Putamen (tissue), 1 donor: ENCODE results near the gene GRM1.
"Not testable (repeated sequence)": the region's sequence is repeated elsewhere in the genome, so short reads cannot be mapped to it uniquely, and the experiment has no call there.

ENCODE experiments used
- DNase-seq: peaks from one replicate; pipeline ENCODE4 v3.0.0-alpha.2; 2016; ENCODE audit warnings: low spot score

Gene GRM1

DNA sequence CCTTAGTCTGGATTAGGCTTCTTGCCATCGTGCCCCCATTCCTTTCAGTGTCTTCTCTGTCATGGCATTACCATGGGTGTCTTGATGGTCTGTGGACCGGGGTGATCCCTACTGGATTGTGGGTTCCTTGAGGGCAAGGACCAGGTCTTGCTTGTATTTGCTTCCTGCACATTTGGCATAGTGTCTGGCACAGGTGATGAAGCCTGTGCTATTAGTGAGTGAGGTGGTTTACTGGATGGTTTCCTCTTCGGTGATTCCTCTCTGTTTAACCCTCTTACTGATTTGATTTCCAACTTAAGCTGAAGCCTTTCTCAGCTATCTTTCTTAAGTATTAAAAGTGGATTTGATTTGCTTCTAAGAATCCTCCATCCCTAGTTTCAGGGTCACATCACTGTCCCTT is 162.3 kb downstream of the GRM1 start:
- no peak for DNase-seq

DNA sequence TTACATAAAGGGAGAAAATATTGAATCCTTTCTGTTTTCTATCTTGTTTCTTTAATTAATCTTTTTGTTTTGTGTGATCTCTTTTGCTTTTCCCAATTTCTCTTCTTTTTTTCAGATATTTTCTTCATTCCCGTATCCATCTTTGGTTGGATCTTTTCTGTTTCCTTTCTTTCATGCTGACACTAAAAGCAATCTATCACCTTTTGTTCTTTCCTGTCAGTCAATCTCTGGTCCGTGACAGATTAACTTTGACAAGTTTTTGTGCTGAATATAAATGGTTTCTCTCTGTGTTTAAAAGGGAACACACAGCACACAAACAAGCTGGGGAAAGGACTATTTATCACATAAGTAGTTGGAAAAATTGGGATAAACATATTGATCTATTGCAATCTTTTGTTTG is 162.8 kb downstream of the GRM1 start:
- no peak for DNase-seq

DNA sequence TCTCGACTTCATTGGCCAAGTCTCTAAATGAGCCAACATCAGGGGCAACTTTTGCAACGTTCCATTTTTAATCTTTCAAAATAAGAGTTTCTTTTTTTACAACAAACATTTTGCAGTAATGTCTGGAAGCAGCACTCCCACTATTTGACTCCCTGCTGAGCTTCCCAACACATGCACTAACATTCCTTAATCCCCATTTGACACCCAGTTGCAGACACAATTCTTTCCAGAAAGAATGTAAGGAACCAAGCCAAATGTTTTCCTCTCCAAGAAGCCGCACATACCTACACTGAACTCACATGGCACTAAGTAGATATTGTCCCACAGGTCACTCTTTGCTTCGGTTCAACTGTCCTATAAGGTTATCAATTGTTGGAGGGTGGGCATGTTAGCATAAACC is 165.6 kb downstream of the GRM1 start:
- DNase-seq = no peak

DNA sequence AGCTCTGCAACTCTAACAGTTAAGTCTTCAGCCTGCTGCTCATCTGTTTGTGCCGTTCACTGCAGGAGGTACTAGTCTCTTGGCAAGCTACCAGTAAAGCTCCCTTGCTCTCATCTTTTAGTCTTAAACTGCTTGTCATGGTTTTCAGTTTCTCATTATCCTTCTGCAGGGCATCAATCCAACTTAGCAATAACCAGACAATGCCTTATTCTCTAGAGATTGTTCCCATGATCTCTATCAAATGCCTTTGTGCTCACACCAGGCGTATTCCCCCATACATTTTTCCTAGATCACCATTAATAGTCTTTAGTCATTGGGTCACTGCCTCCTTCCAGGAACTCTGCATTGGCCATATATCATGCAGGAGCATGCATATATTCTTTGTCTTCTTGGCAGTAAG is 171.3 kb downstream of the GRM1 start:
- DNase-seq = no peak

DNA sequence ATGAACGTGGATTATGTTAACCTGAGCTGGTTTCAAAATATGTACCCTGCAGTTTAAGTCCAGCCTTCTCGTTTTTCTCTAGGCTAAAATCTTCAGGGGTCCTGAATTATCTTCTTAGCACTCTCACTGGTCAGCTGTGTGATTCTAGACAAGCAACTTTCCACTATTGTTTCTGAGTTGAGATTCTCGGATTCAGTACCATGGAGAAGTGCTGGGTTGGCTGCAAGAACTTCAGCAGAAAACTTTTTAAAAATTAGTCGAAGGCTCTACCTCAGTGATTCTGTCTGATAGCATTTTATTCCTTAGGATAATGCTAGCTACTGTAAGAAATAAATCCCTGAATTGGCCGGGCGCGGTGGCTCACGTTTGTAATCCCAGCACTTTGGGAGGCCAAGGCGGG is 173.7 kb downstream of the GRM1 start:
- DNase-seq = no peak

DNA sequence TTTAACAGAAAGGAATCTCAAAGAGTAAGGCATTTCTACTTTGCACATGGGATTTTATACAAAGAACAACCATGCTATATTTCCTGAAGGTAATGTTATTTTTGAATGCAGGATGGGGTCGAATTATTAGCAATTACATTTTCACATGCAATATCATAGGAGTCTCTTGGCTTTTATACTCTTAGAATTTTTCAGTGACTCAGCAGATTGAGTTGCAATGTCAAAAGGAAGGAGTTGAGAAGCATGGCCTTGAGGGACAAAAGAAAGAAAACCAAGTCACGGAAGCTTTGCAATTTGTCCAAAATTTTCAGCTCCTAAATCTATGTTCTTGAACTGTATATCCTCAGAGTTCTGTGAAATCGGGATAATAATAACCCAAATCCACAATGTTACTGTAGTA is 181.1 kb downstream of the GRM1 start:
- no peak for DNase-seq

DNA sequence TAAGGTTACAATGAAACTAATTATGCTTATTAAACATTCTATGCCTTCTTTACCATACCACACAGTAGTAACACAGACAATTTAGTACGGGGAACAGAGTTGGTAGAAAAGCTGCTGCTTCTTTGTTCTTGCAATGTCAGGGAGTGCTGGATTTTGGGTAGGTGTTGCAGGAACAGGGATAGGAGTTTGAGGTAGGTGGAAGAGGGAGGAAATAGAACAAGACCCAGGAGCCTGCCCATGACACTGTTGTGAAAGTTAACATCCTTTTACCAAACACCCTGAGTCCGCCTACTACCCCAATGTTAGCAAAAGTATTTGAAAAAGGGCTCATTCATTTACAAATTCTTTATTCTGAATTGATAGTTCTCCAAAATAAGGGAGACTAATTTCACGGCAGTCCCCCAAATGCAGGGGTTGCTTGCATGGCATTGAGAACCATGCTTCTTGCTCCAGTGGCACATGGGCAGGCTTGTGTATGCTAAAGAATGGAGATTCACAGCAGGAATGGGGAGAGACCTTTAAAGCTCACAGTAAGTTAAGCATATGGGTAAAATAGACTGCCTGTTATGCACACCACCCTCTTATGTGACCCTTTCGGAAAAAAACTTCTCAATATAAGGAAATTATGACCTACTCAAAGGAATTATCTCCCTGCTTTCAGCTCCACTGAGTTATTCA is 181.7 kb downstream of the GRM1 start:
- DNase-seq = peak; percentile 58

DNA sequence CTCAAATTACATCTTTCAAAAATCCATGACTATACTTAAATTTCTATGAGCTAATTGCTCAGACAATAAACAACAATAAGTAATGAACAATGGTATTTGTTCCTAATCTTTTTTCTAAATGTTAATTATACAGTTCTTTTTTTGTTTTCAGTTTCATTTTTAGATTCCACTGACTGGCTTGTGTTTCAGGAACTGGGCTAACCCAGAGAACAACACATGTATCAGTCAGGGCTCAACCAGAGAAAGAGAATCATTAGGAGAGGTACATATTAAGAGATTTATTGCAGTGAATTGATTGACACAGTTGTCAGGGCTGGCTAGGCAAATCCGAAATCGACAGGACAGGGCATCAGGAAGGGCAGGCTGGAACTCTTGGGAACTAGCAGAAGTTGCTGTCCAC is 182.8 kb downstream of the GRM1 start:
- no peak for DNase-seq

DNA sequence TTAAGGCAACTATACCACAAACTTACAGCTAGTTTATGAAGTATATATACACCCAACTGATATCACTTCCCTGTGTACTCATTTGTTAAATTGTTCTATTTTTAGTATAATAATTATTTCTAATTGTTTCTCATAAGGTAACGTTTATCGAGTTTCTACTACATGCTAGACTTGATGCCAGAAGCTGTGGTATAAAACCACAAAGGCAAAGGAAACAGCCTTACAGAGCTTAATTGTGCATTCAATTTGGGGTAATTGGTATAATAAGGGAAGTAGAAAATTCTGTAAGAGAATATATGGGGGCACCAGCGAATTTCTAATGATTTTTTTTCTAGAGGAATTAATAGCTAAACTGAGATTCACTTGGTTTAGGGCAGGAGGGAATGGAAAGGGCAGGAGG is 183.9 kb downstream of the GRM1 start:
- DNase-seq = no peak

DNA sequence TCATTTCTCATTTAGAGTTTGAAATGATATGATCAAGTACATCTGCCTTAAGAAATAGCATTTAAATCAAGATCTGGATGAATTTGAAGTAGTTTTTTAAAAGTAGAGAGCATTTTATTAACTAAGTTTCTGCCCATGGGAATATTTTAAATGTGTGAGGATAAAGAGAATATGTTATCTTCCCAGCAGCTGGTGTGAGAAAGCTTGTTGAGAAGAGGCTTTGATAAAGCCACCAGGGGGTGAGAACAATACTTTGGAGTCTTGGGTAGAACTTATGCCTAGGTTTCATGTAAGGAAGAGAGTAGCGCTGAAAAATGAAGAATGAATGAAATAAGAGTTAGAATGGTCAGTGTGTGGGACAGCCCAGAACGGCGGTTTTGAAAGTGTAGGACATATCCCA is 190.2 kb downstream of the GRM1 start:
- DNase-seq = no peak

DNA sequence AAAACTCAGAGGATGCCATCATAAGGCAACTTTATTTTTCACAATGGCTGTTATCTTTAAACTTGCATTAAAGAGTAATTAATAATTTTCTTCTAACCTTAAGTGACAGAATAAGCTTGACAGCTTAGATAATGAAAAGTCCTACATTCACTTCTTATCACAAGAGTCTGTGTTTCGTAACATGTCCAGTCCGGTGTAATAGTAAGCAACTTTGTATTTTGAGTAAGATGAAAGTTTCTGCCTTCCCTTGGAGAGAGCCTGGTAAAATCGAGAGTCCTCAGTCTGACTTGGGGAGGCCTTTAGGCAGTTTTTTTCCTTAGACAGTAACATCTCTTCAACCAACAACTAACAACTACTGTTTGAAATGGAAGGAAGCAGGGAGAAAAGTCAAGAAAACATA is 195.6 kb downstream of the GRM1 start:
- DNase-seq = no peak

DNA sequence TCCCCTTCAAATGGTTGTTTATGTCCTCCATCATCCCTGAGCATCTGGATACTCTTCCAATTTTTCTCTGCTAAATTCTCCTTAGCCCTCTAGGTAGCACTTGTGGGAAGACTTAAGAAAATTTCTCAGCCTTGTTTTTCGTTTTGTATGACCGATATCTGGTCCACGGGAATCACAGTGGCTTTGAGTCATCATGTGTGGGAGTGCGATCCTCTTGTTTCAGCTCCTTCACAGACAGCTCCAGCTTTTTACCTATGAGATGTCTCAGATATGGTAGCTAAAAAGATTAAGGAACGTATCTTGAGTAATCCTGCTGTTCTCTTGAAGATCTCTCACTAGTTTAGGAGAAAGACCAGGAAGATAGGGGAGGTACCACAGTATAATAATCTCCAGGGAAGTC is 196.1 kb downstream of the GRM1 start:
- DNase-seq = no peak

DNA sequence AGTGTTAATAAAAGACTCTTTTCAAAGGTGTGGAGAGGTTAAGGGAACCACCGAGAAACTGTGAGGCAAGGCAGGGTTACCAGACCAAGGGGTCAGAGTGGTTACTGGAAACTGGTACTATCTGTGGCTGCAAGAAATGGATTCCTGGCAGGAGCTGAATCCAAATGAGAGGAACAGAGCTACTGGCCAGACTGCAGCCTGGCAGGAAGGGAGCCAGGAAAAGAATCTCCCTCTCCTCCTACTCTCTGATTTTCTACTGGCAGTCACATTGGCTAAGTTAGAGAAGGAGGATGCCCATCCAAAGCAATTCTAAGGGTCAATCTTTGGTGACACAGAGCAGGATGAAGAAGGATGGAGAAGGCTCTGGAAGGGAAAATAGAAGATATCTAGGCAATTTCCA is 211.5 kb downstream of the GRM1 start:
- DNase-seq = no peak

DNA sequence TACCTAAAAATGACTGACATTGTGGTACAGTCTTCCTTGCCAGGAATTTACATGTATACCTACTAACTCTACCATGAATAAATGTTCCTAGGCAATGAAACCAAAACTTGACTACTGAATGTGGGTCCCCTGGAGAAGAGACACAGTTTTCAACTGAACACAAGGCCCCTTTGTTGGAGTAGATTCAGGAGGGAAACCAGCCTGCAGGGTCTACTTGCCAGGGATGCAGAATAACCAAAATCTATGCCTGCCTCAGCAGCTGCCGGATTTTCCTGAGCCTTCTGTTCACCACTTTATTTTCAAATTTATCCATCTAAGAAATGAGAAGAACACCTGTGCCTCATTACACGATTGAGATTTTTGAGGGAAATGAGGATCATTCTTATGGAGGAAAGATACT is 211.9 kb downstream of the GRM1 start:
- no peak for DNase-seq

DNA sequence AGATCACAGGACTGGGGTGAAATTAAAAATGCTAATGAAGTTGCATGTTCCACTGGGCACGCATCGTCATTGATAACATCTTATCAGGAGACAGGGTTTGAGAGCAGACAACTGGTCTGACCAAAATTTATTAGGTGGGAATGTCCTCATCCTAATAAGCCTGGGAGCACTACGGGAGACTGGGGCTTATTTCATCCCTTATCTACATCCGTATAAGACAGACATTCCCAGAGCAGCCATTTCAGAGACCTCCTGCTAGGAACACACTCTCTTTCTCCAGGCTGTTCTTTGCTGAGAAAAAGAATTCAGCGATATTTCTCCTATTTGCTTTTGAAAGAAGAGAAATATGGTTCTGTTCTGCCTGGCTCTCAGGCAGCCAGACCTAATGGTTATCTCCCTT is 214.8 kb downstream of the GRM1 start:
- DNase-seq = not testable (repeated sequence)

DNA sequence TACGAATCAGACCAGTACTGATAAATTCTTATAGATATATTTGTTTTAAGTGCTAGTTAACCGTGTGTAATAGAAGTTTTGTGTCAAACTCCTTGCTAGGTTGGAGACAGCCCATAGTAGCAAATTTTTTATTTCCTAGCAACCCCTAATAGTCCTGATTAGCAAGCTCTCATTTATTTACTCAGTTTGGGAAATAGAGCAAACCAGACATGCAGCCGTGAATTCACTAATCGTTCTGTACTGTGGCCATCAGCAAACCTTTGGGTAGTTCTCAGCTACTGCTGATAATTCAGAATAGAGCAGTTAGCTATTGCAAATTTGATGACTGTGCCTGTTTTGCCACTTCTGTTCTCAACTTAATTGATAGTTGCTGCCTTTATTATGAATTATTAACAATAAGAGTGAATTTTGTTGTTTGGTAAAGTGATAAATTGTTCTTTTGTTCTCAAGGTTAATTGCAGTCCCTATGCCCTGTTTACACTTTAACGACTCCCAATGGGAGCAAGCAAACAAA is 215.8 kb downstream of the GRM1 start:
- no peak for DNase-seq

DNA sequence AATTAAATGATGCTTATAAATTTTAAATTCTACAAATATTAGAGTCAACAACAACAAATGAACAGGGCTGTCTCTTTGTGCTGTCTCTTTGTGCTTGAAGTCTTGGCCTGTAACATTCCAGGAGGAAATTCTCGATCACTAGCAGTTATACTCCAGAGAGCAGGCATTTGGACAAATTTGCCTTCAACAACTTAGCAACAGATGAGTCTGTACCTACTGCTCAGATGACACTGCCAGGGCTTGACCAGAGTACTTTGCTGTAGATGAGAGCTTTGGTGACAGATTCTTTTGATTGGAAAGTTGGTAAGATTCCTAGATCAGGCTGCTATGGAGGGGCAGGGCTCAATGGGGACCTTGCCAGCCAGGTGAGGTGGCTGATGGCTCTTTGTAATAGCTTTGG is 217.2 kb downstream of the GRM1 start:
- no peak for DNase-seq

DNA sequence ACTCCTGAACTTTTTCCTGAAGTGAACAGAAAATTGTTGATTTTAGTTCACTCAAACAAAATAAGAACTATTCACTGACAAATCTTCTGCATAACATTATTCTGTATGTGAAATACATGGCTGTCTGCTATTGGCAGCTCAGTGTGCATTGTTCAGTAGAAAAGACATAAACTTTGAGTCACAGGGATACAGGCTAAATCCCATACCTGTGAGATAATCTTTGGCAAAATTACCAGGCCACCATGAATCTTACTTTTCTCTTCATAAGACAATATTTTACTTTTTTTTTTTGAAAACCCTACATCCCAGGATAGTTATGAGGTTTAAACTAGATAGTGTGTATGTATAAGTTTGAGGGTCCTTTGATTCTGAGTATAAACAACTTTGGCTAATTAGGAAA is 224.8 kb downstream of the GRM1 start:
- no peak for DNase-seq

DNA sequence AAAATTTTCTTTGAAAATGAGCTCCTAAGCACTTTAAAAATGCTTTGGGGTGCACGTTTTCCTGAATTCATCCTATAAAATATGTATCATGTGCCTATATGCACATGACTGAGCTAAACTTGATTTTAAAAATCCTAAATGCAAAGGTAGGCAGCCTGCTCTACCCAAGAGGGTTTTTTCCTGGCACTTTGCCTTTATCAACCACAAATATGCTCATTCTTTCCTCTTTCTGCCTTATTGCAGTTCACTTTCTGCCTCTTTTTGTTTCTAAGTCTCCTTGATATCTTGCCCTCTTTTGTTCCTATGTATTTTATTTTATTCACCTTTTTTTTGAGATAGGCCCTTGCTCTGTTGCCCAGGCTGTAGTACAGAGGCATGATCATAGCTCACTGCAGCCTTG is 229.3 kb downstream of the GRM1 start:
- no peak for DNase-seq

DNA sequence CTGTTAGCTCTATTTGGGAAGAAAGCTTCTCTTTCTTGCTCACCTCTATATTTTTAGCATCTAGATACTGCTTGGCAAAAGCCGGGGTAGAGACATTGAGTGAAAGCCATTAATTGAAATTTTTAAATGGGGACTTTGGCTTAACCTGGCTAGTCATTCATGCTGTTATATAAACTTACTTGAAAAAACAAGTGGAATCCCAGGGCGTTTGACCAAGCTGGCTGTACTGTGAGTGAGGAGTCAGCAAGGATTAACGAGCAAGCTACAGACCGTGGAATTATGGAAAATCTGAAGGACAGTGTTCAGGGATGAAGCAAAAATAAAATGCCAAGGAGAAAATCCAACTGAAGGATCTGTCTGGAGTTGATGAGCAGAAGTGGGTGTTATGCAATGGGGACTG is 232.0 kb downstream of the GRM1 start:
- DNase-seq = no peak

DNA sequence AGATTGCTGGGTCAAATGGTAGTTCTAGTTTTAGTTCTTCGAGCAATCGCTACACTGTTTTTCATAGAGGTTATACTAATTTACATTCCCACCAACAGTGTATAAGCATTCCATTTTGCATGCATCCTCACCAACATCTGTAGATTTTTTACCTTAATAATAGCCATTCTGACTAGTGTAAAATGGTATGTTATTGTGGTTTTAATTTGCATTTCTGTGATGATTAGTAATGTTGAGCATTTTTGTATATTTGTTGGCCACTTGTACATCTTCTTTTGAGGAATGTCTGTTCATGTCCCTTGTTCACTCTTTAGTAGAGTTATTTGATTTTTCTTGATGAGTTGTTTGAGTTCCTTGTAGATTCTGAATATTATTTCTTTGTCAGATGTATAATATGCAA is 236.2 kb downstream of the GRM1 start:
- no peak for DNase-seq

DNA sequence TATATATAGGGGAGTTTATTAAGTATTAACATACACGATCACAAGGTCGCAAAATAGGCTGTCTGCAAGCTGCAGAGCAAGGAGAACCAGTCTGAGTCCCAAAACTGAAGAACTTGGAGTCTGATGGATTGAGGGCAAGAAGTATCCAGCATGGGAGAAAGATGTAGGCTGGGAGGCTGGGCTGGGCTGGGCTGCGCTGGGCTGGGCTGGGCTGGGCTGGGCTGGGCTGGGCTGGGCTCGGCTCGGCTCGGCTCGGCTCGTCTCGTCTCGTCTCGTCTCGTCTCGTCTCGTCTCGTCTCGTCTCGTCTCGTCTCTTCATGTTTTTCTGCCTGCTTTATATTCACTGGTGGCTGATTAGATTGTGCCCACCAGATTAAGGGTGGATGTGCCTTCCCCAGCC is 238.6 kb downstream of the GRM1 start:
- DNase-seq = no peak

DNA sequence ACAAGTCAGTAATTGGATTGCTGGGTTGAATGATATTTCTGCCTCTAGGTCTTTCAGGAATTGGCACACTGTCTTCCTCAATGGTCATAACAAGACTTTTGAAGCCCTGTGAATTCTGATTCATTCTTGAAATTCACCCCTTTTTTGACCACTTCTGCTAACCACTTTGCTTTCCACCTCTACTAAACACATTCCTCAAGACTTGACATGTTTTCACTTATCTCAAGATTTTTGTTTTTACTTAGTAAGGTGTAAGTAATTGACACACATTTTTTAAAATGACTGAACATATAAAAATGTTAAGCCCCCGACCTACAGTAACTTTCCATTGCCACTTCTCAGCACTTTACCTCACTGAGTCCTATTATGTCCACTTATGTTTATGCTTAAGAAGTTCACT is 239.1 kb downstream of the GRM1 start:
- no peak for DNase-seq

DNA sequence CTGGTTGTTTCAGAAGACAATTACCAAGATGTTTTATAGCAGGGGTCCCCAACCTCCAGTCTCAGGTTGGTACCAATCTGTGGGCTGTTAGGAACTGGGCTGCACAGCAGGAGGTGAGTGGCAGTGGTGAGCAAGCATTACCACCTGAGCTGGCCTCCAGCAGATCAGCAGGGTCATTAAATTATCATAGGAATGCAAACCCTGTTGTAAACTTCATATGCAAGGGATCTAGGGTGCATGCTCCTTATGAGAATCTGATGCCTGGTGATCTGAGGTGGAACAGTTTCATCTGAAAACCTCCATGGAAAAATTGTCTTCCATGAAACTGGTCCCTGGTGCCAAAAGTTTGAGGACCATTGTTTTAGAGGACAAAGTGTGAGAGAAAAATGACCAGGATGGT is 240.6 kb downstream of the GRM1 start:
- no peak for DNase-seq

DNA sequence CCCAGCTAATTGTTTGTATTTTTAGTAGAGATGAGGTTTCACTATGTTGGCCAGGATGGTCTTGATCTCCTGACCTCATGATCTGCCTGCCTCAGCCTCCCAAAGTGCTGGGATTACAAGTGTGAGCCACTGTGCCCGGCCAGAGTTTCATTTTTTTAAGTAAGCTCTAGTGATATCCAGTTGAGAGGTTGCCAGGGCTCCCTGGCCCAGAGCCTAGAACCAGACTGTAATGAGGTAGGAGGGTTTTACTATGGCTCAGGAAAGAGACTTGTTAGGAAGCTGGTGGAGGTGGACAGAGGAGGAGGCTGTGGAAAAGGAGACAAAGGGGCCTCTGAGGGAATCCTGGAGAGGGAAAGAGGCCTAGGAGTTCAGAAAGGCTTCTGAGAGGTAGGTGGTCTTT is 242.3 kb downstream of the GRM1 start:
- DNase-seq = not testable (repeated sequence)
